ENCODE data around the gene CYP26A1.

- no peak for TF ChIP-seq CTCF (IDR thresholded peaks at IDR 0.05; ENCODE audit: low read length)
- no peak for TF ChIP-seq EZH2 (optimal IDR thresholded peaks at IDR 0.05; ENCODE audit: low read depth, low read length)
- no peak for TF ChIP-seq EZH2phosphoT487 (IDR thresholded peaks at IDR 0.05; ENCODE audit: low read length)
These were observed 767 bp upstream of the CYP26A1 start for GRCh38 chr10:93072713-93073538.
